NCI-H82 (cell line): ENCODE data around the gene AAK1.
"Not testable (repeated sequence)": the region's sequence is repeated elsewhere in the genome, so short reads cannot be mapped to it uniquely, and the experiment has no call there.

Source experiments
- DNase-seq: peaks from one replicate; lab custom pipeline; 2025; lab: John Stamatoyannopoulos, UW

AAK1 gene

GRCh38 chr2:69600425-69600824 lies 43.1 kb downstream of the AAK1 start:
- DNase-seq: no peak

GRCh38 chr2:69597843-69598610 lies 45.5 kb downstream of the AAK1 start:
- DNase-seq: no peak

GRCh38 chr2:69597105-69597504 lies 46.4 kb downstream of the AAK1 start:
- no peak for DNase-seq

- no peak for DNase-seq
These were observed 49.2 kb downstream of the AAK1 start for GRCh38 chr2:69594341-69594740.

GRCh38 chr2:69592511-69592910 lies 51.0 kb downstream of the AAK1 start:
- no peak for DNase-seq

GRCh38 chr2:69589973-69590652 lies 53.4 kb downstream of the AAK1 start:
- DNase-seq: no peak

- DNase-seq: no peak
These were observed 54.6 kb downstream of the AAK1 start for GRCh38 chr2:69588945-69589344.

GRCh38 chr2:69588403-69588802 lies 55.1 kb downstream of the AAK1 start:
- DNase-seq: no peak

- no peak for DNase-seq
These were observed 57.5 kb downstream of the AAK1 start for GRCh38 chr2:69585855-69586555.

- peak; percentile 82 for DNase-seq
These were observed 59.2 kb downstream of the AAK1 start for GRCh38 chr2:69584127-69584889.

- no peak for DNase-seq
These were observed 60.2 kb downstream of the AAK1 start for GRCh38 chr2:69583321-69583833.

- no peak for DNase-seq
These were observed 60.9 kb downstream of the AAK1 start for GRCh38 chr2:69582582-69583176.

GRCh38 chr2:69581774-69582581 lies 61.6 kb downstream of the AAK1 start:
- no peak for DNase-seq

GRCh38 chr2:69580486-69580885 lies 63.1 kb downstream of the AAK1 start:
- DNase-seq: no peak

- no peak for DNase-seq
These were observed 64.0 kb downstream of the AAK1 start for GRCh38 chr2:69579536-69579935.

GRCh38 chr2:69578198-69578540 lies 65.4 kb downstream of the AAK1 start:
- no peak for DNase-seq

GRCh38 chr2:69577467-69578197 lies 65.9 kb downstream of the AAK1 start:
- no peak for DNase-seq

GRCh38 chr2:69576880-69577279 lies 66.7 kb downstream of the AAK1 start:
- DNase-seq: no peak

- DNase-seq: no peak
These were observed 67.6 kb downstream of the AAK1 start for GRCh38 chr2:69575926-69576325.

GRCh38 chr2:69575371-69575770 lies 68.2 kb downstream of the AAK1 start:
- DNase-seq: not testable (repeated sequence)
